Measurements from ENCODE around the gene ENDOG.

The ENDOG gene

GRCh38 chr9:128823903-128824406 lies 5.7 kb downstream of the ENDOG start:
- TF ChIP-seq FOXP2 (optimal IDR thresholded peaks at IDR 0.05; ENCODE audit: borderline replicate concordance, extremely low read depth, extremely low read length, insufficient read depth) (no peak), REST (IDR thresholded peaks at IDR 0.05; ENCODE audit: insufficient read depth in 1 of 2, low read depth in 2 of 2, low read length in 2 of 2) (no peak), TAF1 (IDR thresholded peaks at IDR 0.05; ENCODE audit: borderline replicate concordance, insufficient read depth, low read length) (no peak), SIN3A (IDR thresholded peaks at IDR 0.05; ENCODE audit: borderline replicate concordance, insufficient read depth, low read length) (no peak), POLR2AphosphoS5 (IDR thresholded peaks at IDR 0.05; ENCODE audit: low read depth, low read length) (no peak)

- no peak for TF ChIP-seq SIN3A (IDR thresholded peaks at IDR 0.05; ENCODE audit: borderline replicate concordance, insufficient read depth, low read length)
- TF ChIP-seq FOXP2 (optimal IDR thresholded peaks at IDR 0.05; ENCODE audit: borderline replicate concordance, extremely low read depth, extremely low read length, insufficient read depth) = no peak
- no peak for TF ChIP-seq TAF1 (IDR thresholded peaks at IDR 0.05; ENCODE audit: borderline replicate concordance, insufficient read depth, low read length)
- no peak for TF ChIP-seq POLR2AphosphoS5 (IDR thresholded peaks at IDR 0.05; ENCODE audit: low read depth, low read length)
- TF ChIP-seq REST (IDR thresholded peaks at IDR 0.05; ENCODE audit: insufficient read depth in 1 of 2, low read depth in 2 of 2, low read length in 2 of 2) = no peak
These were observed 6.6 kb downstream of the ENDOG start for GRCh38 chr9:128824911-128825310.

GRCh38 chr9:128825923-128826700 lies 7.8 kb downstream of the ENDOG start:
- TF ChIP-seq TAF1 (IDR thresholded peaks at IDR 0.05; ENCODE audit: borderline replicate concordance, insufficient read depth, low read length) (no peak), FOXP2 (optimal IDR thresholded peaks at IDR 0.05; ENCODE audit: borderline replicate concordance, extremely low read depth, extremely low read length, insufficient read depth) (no peak), POLR2AphosphoS5 (IDR thresholded peaks at IDR 0.05; ENCODE audit: low read depth, low read length) (no peak), REST (IDR thresholded peaks at IDR 0.05; ENCODE audit: insufficient read depth in 1 of 2, low read depth in 2 of 2, low read length in 2 of 2) (no peak), SIN3A (IDR thresholded peaks at IDR 0.05; ENCODE audit: borderline replicate concordance, insufficient read depth, low read length) (no peak)

GRCh38 chr9:128828267-128828666 lies 10.0 kb downstream of the ENDOG start:
- TF ChIP-seq REST (IDR thresholded peaks at IDR 0.05; ENCODE audit: insufficient read depth in 1 of 2, low read depth in 2 of 2, low read length in 2 of 2) (no peak), SIN3A (IDR thresholded peaks at IDR 0.05; ENCODE audit: borderline replicate concordance, insufficient read depth, low read length) (no peak), POLR2AphosphoS5 (IDR thresholded peaks at IDR 0.05; ENCODE audit: low read depth, low read length) (no peak), TAF1 (IDR thresholded peaks at IDR 0.05; ENCODE audit: borderline replicate concordance, insufficient read depth, low read length) (no peak), FOXP2 (optimal IDR thresholded peaks at IDR 0.05; ENCODE audit: borderline replicate concordance, extremely low read depth, extremely low read length, insufficient read depth) (no peak)
